ENCODE data around the gene MGST3. TPM values are rescaled to one million over a fixed set of nuclear protein-coding genes. Genes with fewer than 3 reads are reported as not detected.
"Not testable (repeated sequence)": the region's sequence is repeated elsewhere in the genome, so short reads cannot be mapped to it uniquely, and the experiment has no call there.

The MGST3 gene
- total RNA-seq, 1 donor from 2014 or later, result 116 TPM

- peak; percentile 30 for DNase-seq (ENCODE audit: low read depth)
Measured at GRCh38 chr1:165658766-165659580, 27.9 kb downstream of the MGST3 start.

GRCh38 chr1:165659581-165659895, 28.5 kb downstream of the MGST3 start:
- DNase-seq (ENCODE audit: low read depth), result no peak

- DNase-seq (ENCODE audit: low read depth), result no peak
Measured at GRCh38 chr1:165661703-165662102, 30.7 kb downstream of the MGST3 start.

GRCh38 chr1:165662186-165662585, 31.2 kb downstream of the MGST3 start:
- DNase-seq (ENCODE audit: low read depth), result no peak

GRCh38 chr1:165666152-165666825, 35.3 kb downstream of the MGST3 start:
- peak; percentile 67 for DNase-seq (ENCODE audit: low read depth)

GRCh38 chr1:165668184-165668583, 37.1 kb downstream of the MGST3 start:
- no peak for DNase-seq (ENCODE audit: low read depth)

- DNase-seq (ENCODE audit: low read depth), result no peak
Measured at GRCh38 chr1:165671526-165671925, 40.5 kb downstream of the MGST3 start.

- no peak for DNase-seq (ENCODE audit: low read depth)
Measured at GRCh38 chr1:165674599-165674998, 43.6 kb downstream of the MGST3 start.

GRCh38 chr1:165675794-165676193, 44.8 kb downstream of the MGST3 start:
- DNase-seq (ENCODE audit: low read depth), result no peak

GRCh38 chr1:165678509-165678908, 47.5 kb downstream of the MGST3 start:
- no peak for DNase-seq (ENCODE audit: low read depth)

GRCh38 chr1:165679282-165680036, 48.4 kb downstream of the MGST3 start:
- no peak for DNase-seq (ENCODE audit: low read depth)

- DNase-seq (ENCODE audit: low read depth), result no peak
Measured at GRCh38 chr1:165680303-165680702, 49.3 kb downstream of the MGST3 start.

GRCh38 chr1:165680773-165681172, 49.7 kb downstream of the MGST3 start:
- DNase-seq (ENCODE audit: low read depth), result not testable (repeated sequence)

GRCh38 chr1:165683848-165684485, 52.9 kb downstream of the MGST3 start:
- no peak for DNase-seq (ENCODE audit: low read depth)

- no peak for DNase-seq (ENCODE audit: low read depth)
Measured at GRCh38 chr1:165686121-165686970, 55.3 kb downstream of the MGST3 start.

- DNase-seq (ENCODE audit: low read depth), result no peak
Measured at GRCh38 chr1:165686971-165687433, 56.0 kb downstream of the MGST3 start.

- no peak for DNase-seq (ENCODE audit: low read depth)
Measured at GRCh38 chr1:165688046-165688445, 57.0 kb downstream of the MGST3 start.

GRCh38 chr1:165695031-165695430, 64.0 kb downstream of the MGST3 start:
- DNase-seq (ENCODE audit: low read depth), result no peak

- peak; percentile 77 for DNase-seq (ENCODE audit: low read depth)
Measured at GRCh38 chr1:165696625-165697100, 65.6 kb downstream of the MGST3 start.

- DNase-seq (ENCODE audit: low read depth), result no peak
Measured at GRCh38 chr1:165697491-165697880, 66.5 kb downstream of the MGST3 start.
